Activated T-cell treated with anti-CD3 and anti-CD28 coated beads for 48 hours (primary cell): ENCODE measurements around the gene TRAF4.
A peak's percentile ranks its signal among the peaks of the same experiment; 100 is the strongest.
"Not testable (repeated sequence)": the region's sequence is repeated elsewhere in the genome, so short reads cannot be mapped to it uniquely, and the experiment has no call there.

Source experiments
- DNase-seq: peaks from one replicate; pipeline ENCODE4 v3.0.0-alpha.2; 2020; ENCODE audit warnings: low read depth

TRAF4 gene

GRCh38 chr17:28715217-28715616 lies 28.6 kb upstream of the TRAF4 start:
- DNase-seq, result no peak

GRCh38 chr17:28716740-28717577 lies 26.9 kb upstream of the TRAF4 start:
- no peak for DNase-seq

GRCh38 chr17:28717578-28718332 lies 26.1 kb upstream of the TRAF4 start, which contains the start of gene RAB34:
TSS of gene RAB34 (minus strand) at chr17:28717868. CDS start at chr17:28717266, 602 bp downstream.
- no peak for DNase-seq

GRCh38 chr17:28718333-28719020 lies 25.3 kb upstream of the TRAF4 start:
- DNase-seq, result no peak

- no peak for DNase-seq
Observed at GRCh38 chr17:28719021-28719433, 24.8 kb upstream of the TRAF4 start.

GRCh38 chr17:28720247-28720996 lies 23.4 kb upstream of the TRAF4 start:
- DNase-seq, result peak; percentile 31

GRCh38 chr17:28720997-28721329 lies 22.8 kb upstream of the TRAF4 start:
- not testable (repeated sequence) for DNase-seq

GRCh38 chr17:28722417-28723158 lies 21.2 kb upstream of the TRAF4 start:
- no peak for DNase-seq

GRCh38 chr17:28723159-28723835 lies 20.5 kb upstream of the TRAF4 start:
- no peak for DNase-seq

- DNase-seq, result not testable (repeated sequence)
Observed at GRCh38 chr17:28723836-28724499, 19.8 kb upstream of the TRAF4 start.

- DNase-seq, result no peak
Observed at GRCh38 chr17:28724500-28725165, 19.2 kb upstream of the TRAF4 start.

- DNase-seq, result no peak
Observed at GRCh38 chr17:28725166-28725659, 18.6 kb upstream of the TRAF4 start.

- peak; percentile 73 for DNase-seq
Observed at GRCh38 chr17:28725660-28726225, 18.1 kb upstream of the TRAF4 start.

- peak; percentile 78 for DNase-seq
Observed at GRCh38 chr17:28726226-28726626, 17.6 kb upstream of the TRAF4 start, which contains the start of gene TLCD1. TSS of gene TLCD1 (minus strand) at chr17:28726233. CDS start at chr17:28726097, 136 bp downstream.

- peak; percentile 92 for DNase-seq
Observed at GRCh38 chr17:28726627-28727491, 17.0 kb upstream of the TRAF4 start.

- peak; percentile 97 for DNase-seq
Observed at GRCh38 chr17:28728364-28729200, 15.2 kb upstream of the TRAF4 start, which contains the start of gene NEK8. TSS of gene NEK8 (plus strand) at chr17:28728788. CDS start at chr17:28728814, 26 bp downstream.

GRCh38 chr17:28729950-28730330 lies 13.9 kb upstream of the TRAF4 start:
- no peak for DNase-seq
